Tibial nerve (tissue), 4 donors: ENCODE results near the gene SORBS1.

Source experiments
- EP300 ChIP-seq, 2 donors: sonication (generic); formaldehyde crosslinking; IDR thresholded peaks; one replicate each; pipeline ENCODE4 v1.6.1; 2017; ENCODE audit warnings: antibody characterized with exemption in 2 of 2, mild to moderate bottlenecking in 1 of 2
- POLR2A ChIP-seq, 2 donors: fragments of 450-650 bp; IDR thresholded peaks; one replicate each; pipeline ENCODE4 v1.6.1; 2017; ENCODE audit warnings: antibody characterized with exemption in 2 of 2, mild to moderate bottlenecking in 2 of 2, moderate library complexity in 2 of 2
- TF ChIP-seq, protein P1 (sequence below), 5 experiments: fragments of 200-600 bp in 3 of 5; fragments of 450-650 bp in 2 of 5; sonication (generic) in 3 of 5; IDR thresholded peaks; one replicate each; pipeline ENCODE4 v1.5.1; 2016 to 2019; ENCODE audit warnings: antibody characterized with exemption in 5 of 5, mild to moderate bottlenecking in 3 of 5, moderate library complexity in 2 of 5

DNA sequence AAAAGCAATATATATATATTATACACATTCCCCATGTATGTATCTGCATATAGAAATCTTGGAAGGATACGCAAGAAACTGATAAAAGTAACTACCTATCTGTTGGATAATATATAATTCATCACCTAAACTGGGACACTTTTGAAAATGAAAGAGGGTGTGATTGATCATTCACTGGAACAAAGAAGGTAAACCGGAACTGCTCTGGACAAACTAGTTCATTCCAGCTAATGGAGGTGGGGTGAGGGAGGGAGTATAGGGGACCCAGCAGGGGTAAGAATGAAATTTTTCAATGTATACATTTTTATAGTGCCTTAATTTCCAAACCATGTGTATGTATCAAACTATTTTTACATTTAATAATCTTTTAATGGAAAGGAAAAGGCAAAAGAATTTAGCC is 25.6 kb downstream of the SORBS1 start:
- TF ChIP-seq, protein P1, sequence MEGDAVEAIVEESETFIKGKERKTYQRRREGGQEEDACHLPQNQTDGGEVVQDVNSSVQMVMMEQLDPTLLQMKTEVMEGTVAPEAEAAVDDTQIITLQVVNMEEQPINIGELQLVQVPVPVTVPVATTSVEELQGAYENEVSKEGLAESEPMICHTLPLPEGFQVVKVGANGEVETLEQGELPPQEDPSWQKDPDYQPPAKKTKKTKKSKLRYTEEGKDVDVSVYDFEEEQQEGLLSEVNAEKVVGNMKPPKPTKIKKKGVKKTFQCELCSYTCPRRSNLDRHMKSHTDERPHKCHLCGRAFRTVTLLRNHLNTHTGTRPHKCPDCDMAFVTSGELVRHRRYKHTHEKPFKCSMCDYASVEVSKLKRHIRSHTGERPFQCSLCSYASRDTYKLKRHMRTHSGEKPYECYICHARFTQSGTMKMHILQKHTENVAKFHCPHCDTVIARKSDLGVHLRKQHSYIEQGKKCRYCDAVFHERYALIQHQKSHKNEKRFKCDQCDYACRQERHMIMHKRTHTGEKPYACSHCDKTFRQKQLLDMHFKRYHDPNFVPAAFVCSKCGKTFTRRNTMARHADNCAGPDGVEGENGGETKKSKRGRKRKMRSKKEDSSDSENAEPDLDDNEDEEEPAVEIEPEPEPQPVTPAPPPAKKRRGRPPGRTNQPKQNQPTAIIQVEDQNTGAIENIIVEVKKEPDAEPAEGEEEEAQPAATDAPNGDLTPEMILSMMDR (IDR thresholded peaks at IDR 0.05): no peak
- TF ChIP-seq POLR2A (IDR thresholded peaks at IDR 0.05) (no peak), EP300 (IDR thresholded peaks at IDR 0.05) (no peak)
